Mesodermal cell (in vitro differentiated cells): ENCODE results near the gene NEXN.

ENCODE experiments used
- H3K27ac ChIP-seq: 2 replicates; pipeline ENCODE4 v1.7.0; 2013; ENCODE audit warnings: mild to moderate bottlenecking, low read depth, low read length, moderate library complexity; ENCODE audit not compliant: severe bottlenecking
- H3K36me3 ChIP-seq: 2 replicates; pipeline ENCODE4 v1.7.1; 2013; ENCODE audit warnings: mild to moderate bottlenecking, low read length, moderate library complexity; ENCODE audit not compliant: control insufficient read depth, insufficient read depth
- H3K4me1 ChIP-seq: one replicate; pipeline ENCODE4 v1.7.1; 2013; ENCODE audit warnings: mild to moderate bottlenecking, low read length; ENCODE audit not compliant: insufficient read depth, control insufficient read depth, poor library complexity, severe bottlenecking
- H3K4me3 ChIP-seq: 2 replicates; pipeline ENCODE4 v1.7.0; 2013; ENCODE audit warnings: low read length, control low read depth, mild to moderate bottlenecking; ENCODE audit not compliant: insufficient read depth, poor library complexity, severe bottlenecking; ENCODE audit errors: extremely low read depth
- H3K9me3 ChIP-seq: 2 replicates; pipeline ENCODE4 v1.7.1; 2013; ENCODE audit warnings: mild to moderate bottlenecking, low read length, moderate library complexity; ENCODE audit not compliant: control insufficient read depth
- WGBS, 2 experiments: methylation state at CpG; one replicate each; pipeline ENCODE4 v1.1.5; 2013; ENCODE audit warnings: missing lambda C conversion rate in 2 of 2; ENCODE audit not compliant: insufficient coverage in 2 of 2; 5-methylcytosine and 5-hydroxymethylcytosine counted together

The NEXN gene

GRCh38 chr1:77873461-77873860, 15.0 kb upstream of the NEXN start:
- Histone ChIP-seq H3K9me3 (no peaks in the 10 kb centered on the region), H3K4me3 (no peak overlapping the region), H3K36me3 (no peaks in the 10 kb centered on the region), H3K27ac (no peak overlapping the region), H3K4me1 (peaks cover 2% of the 10 kb centered on the region)
- WGBS, 2 experiments, result no CpG with 5 or more reads among the region's 1 CpG

GRCh38 chr1:77874804-77875445, 13.5 kb upstream of the NEXN start:
- H3K9me3 ChIP-seq, result no peaks in the 10 kb centered on the region
- WGBS, 2 experiments, result 100% methylated on average over 3 of the region's 4 CpGs
- no peak overlapping the region for H3K27ac ChIP-seq
- peaks cover 2% of the 10 kb centered on the region for H3K4me1 ChIP-seq
- no peak overlapping the region for H3K4me3 ChIP-seq
- no peaks in the 10 kb centered on the region for H3K36me3 ChIP-seq

GRCh38 chr1:77876884-77877283, 11.5 kb upstream of the NEXN start:
- H3K36me3 ChIP-seq, result no peaks in the 10 kb centered on the region
- no peak overlapping the region for H3K27ac ChIP-seq
- H3K4me1 ChIP-seq, result peaks cover 2% of the 10 kb centered on the region
- H3K4me3 ChIP-seq, result no peak overlapping the region
- H3K9me3 ChIP-seq, result no peaks in the 10 kb centered on the region
- WGBS, 2 experiments, result 80 to 100% methylated on average over 1 to 2 of the region's 4 CpGs

GRCh38 chr1:77881061-77881460, 7.4 kb upstream of the NEXN start:
- no peaks in the 10 kb centered on the region for H3K36me3 ChIP-seq
- no peaks in the 10 kb centered on the region for H3K9me3 ChIP-seq
- no peak overlapping the region for H3K27ac ChIP-seq
- no peaks in the 10 kb centered on the region for H3K4me1 ChIP-seq
- no peak overlapping the region for H3K4me3 ChIP-seq
- 80 to 100% methylated on average over 1 of the region's 1 CpG for WGBS, 2 experiments

GRCh38 chr1:77882411-77882810, 6.0 kb upstream of the NEXN start:
- no peaks in the 10 kb centered on the region for H3K4me1 ChIP-seq
- H3K36me3 ChIP-seq, result no peaks in the 10 kb centered on the region
- H3K9me3 ChIP-seq, result no peaks in the 10 kb centered on the region
- no CpG with 5 or more reads among the region's 2 CpGs for WGBS, 2 experiments
- no peak overlapping the region for H3K4me3 ChIP-seq
- H3K27ac ChIP-seq, result no peak overlapping the region

GRCh38 chr1:77888781-77889642, 588 bp downstream of the NEXN start:
- Histone ChIP-seq H3K4me3 (peak overlapping the region; percentile 85), H3K9me3 (no peaks in the 10 kb centered on the region), H3K4me1 (peaks cover 5% of the 10 kb centered on the region), H3K27ac (peak overlapping the region; percentile 98), H3K36me3 (peaks cover 5% of the 10 kb centered on the region)
- WGBS, 2 experiments, result 0 to 1% methylated on average over 21 to 28 of the region's 46 CpGs

GRCh38 chr1:77889671-77890070, 1.2 kb downstream of the NEXN start:
- Histone ChIP-seq H3K36me3 (peaks cover 10% of the 10 kb centered on the region), H3K9me3 (no peaks in the 10 kb centered on the region), H3K4me3 (peak overlapping the region; percentile 85), H3K4me1 (peaks cover 5% of the 10 kb centered on the region), H3K27ac (peak overlapping the region; percentile 98)
- WGBS, 2 experiments, result no CpG with 5 or more reads among the region's 7 CpGs

GRCh38 chr1:77891200-77891599, 2.8 kb downstream of the NEXN start:
- Histone ChIP-seq H3K27ac (no peak overlapping the region), H3K36me3 (peaks cover 10% of the 10 kb centered on the region), H3K4me1 (peaks cover 5% of the 10 kb centered on the region), H3K4me3 (no peak overlapping the region), H3K9me3 (no peaks in the 10 kb centered on the region)
- WGBS, 2 experiments, result 100% methylated on average over 1 of the region's 1 CpG; no CpG with 5 or more reads in 1 of the 2 experiments

- peaks cover 4% of the 10 kb centered on the region for H3K36me3 ChIP-seq
- H3K4me3 ChIP-seq, result no peak overlapping the region
- no peaks in the 10 kb centered on the region for H3K9me3 ChIP-seq
- no CpG with 5 or more reads among the region's 4 CpGs for WGBS, 2 experiments
- H3K27ac ChIP-seq, result no peak overlapping the region
- H3K4me1 ChIP-seq, result no peaks in the 10 kb centered on the region
Observed at GRCh38 chr1:77899647-77900320, 11.4 kb downstream of the NEXN start.

- Histone ChIP-seq H3K36me3 (peaks cover 4% of the 10 kb centered on the region), H3K9me3 (no peaks in the 10 kb centered on the region), H3K4me1 (no peaks in the 10 kb centered on the region), H3K27ac (no peak overlapping the region), H3K4me3 (no peak overlapping the region)
- 20% methylated on average over 1 of the region's 4 CpGs; no CpG with 5 or more reads in 1 of the 2 experiments for WGBS, 2 experiments
Observed at GRCh38 chr1:77900687-77901293, 12.4 kb downstream of the NEXN start.
